Measurements from ENCODE around the gene SCGB3A1.

SCGB3A1 gene

GRCh38 chr5:180629831-180630382 lies 38.6 kb upstream of the SCGB3A1 start:
- DNase-seq (ENCODE audit: low spot score in 2 of 2) (no peak), ATAC-seq (replicated peaks; ENCODE audit: extremely low read depth, poor library complexity, severe bottlenecking) (no peak)
- Mint-ChIP-seq H3K4me3 (no peak overlapping the region), H3K27ac (ENCODE audit: low read depth) (no peak overlapping the region), H3K36me3 (ENCODE audit: insufficient read depth) (peaks cover 1% of the 10 kb centered on the region), H3K9me3 (no peaks in the 10 kb centered on the region), H3K27me3 (no peaks in the 10 kb centered on the region), H3K4me1 (peaks cover 4% of the 10 kb centered on the region)

GRCh38 chr5:180628827-180629750 lies 37.8 kb upstream of the SCGB3A1 start:
- DNase-seq (ENCODE audit: low spot score in 2 of 2), result no peak
- ATAC-seq (replicated peaks; ENCODE audit: extremely low read depth, poor library complexity, severe bottlenecking), result no peak
- H3K9me3 Mint-ChIP-seq, result no peaks in the 10 kb centered on the region
- no peak overlapping the region for H3K4me3 Mint-ChIP-seq
- peaks cover 9% of the 10 kb centered on the region for H3K4me1 Mint-ChIP-seq
- H3K36me3 Mint-ChIP-seq (ENCODE audit: insufficient read depth), result peaks cover 1% of the 10 kb centered on the region
- H3K27ac Mint-ChIP-seq (ENCODE audit: low read depth), result no peak overlapping the region
- H3K27me3 Mint-ChIP-seq, result no peaks in the 10 kb centered on the region

- no peaks in the 10 kb centered on the region for H3K27me3 Mint-ChIP-seq
- H3K9me3 Mint-ChIP-seq, result no peaks in the 10 kb centered on the region
- H3K4me3 Mint-ChIP-seq, result no peak overlapping the region
- no peak for ATAC-seq (replicated peaks; ENCODE audit: extremely low read depth, poor library complexity, severe bottlenecking)
- peaks cover 15% of the 10 kb centered on the region for H3K4me1 Mint-ChIP-seq
- DNase-seq (ENCODE audit: low spot score in 2 of 2), result no peak
- H3K27ac Mint-ChIP-seq (ENCODE audit: low read depth), result no peak overlapping the region
- peaks cover 1% of the 10 kb centered on the region for H3K36me3 Mint-ChIP-seq (ENCODE audit: insufficient read depth)
These were observed 36.9 kb upstream of the SCGB3A1 start for GRCh38 chr5:180628211-180628610.

GRCh38 chr5:180627386-180628120 lies 36.3 kb upstream of the SCGB3A1 start:
- no peak for DNase-seq (ENCODE audit: low spot score in 2 of 2)
- no peak overlapping the region for H3K27ac Mint-ChIP-seq (ENCODE audit: low read depth)

GRCh38 chr5:180626661-180627385 lies 35.5 kb upstream of the SCGB3A1 start:
- H3K36me3 Mint-ChIP-seq (ENCODE audit: insufficient read depth), result peaks cover 1% of the 10 kb centered on the region
- DNase-seq (ENCODE audit: low spot score in 2 of 2) (no peak), ATAC-seq (replicated peaks; ENCODE audit: extremely low read depth, poor library complexity, severe bottlenecking) (no peak)
- peaks cover 15% of the 10 kb centered on the region for H3K4me1 Mint-ChIP-seq
- no peaks in the 10 kb centered on the region for H3K9me3 Mint-ChIP-seq
- no peaks in the 10 kb centered on the region for H3K27me3 Mint-ChIP-seq
- H3K4me3 Mint-ChIP-seq, result no peak overlapping the region
- no peak overlapping the region for H3K27ac Mint-ChIP-seq (ENCODE audit: low read depth)

More at GRCh38 chr5:180627386-180628120, 36.3 kb upstream of the SCGB3A1 start:
- Mint-ChIP-seq H3K4me3 (no peak overlapping the region), H3K4me1 (peaks cover 15% of the 10 kb centered on the region), H3K36me3 (ENCODE audit: insufficient read depth) (peaks cover 1% of the 10 kb centered on the region), H3K9me3 (no peaks in the 10 kb centered on the region), H3K27me3 (no peaks in the 10 kb centered on the region)
- no peak for ATAC-seq (replicated peaks; ENCODE audit: extremely low read depth, poor library complexity, severe bottlenecking)

GRCh38 chr5:180625791-180626660 lies 34.7 kb upstream of the SCGB3A1 start:
- H3K27me3 Mint-ChIP-seq, result no peaks in the 10 kb centered on the region
- H3K4me1 Mint-ChIP-seq, result peaks cover 15% of the 10 kb centered on the region
- H3K4me3 Mint-ChIP-seq, result no peak overlapping the region
- no peak overlapping the region for H3K27ac Mint-ChIP-seq (ENCODE audit: low read depth)
- ATAC-seq (replicated peaks; ENCODE audit: extremely low read depth, poor library complexity, severe bottlenecking) (no peak), DNase-seq (ENCODE audit: low spot score in 2 of 2) (no peak)
- no peaks in the 10 kb centered on the region for H3K9me3 Mint-ChIP-seq
- peaks cover 3% of the 10 kb centered on the region for H3K36me3 Mint-ChIP-seq (ENCODE audit: insufficient read depth)

GRCh38 chr5:180625125-180625790 lies 34.0 kb upstream of the SCGB3A1 start:
- peak overlapping the region; percentile 75 for H3K27ac Mint-ChIP-seq (ENCODE audit: low read depth)

GRCh38 chr5:180624587-180624986 lies 33.3 kb upstream of the SCGB3A1 start:
- no peak for ATAC-seq (replicated peaks; ENCODE audit: extremely low read depth, poor library complexity, severe bottlenecking)
- Mint-ChIP-seq H3K27ac (ENCODE audit: low read depth) (no peak overlapping the region), H3K36me3 (ENCODE audit: insufficient read depth) (peaks cover 2% of the 10 kb centered on the region), H3K27me3 (no peaks in the 10 kb centered on the region), H3K9me3 (no peaks in the 10 kb centered on the region), H3K4me1 (peaks cover 15% of the 10 kb centered on the region), H3K4me3 (no peak overlapping the region)
- DNase-seq (ENCODE audit: low spot score in 2 of 2), result no peak

More at GRCh38 chr5:180625125-180625790, 34.0 kb upstream of the SCGB3A1 start:
- Mint-ChIP-seq H3K9me3 (no peaks in the 10 kb centered on the region), H3K36me3 (ENCODE audit: insufficient read depth) (peaks cover 3% of the 10 kb centered on the region), H3K27me3 (no peaks in the 10 kb centered on the region), H3K4me3 (no peak overlapping the region), H3K4me1 (peaks cover 15% of the 10 kb centered on the region)
- no peak for DNase-seq (ENCODE audit: low spot score in 2 of 2)
- no peak for ATAC-seq (replicated peaks; ENCODE audit: extremely low read depth, poor library complexity, severe bottlenecking)

GRCh38 chr5:180623844-180624243 lies 32.5 kb upstream of the SCGB3A1 start:
- peaks cover 15% of the 10 kb centered on the region for H3K4me1 Mint-ChIP-seq
- no peak overlapping the region for H3K27ac Mint-ChIP-seq (ENCODE audit: low read depth)

GRCh38 chr5:180623411-180623834 lies 32.1 kb upstream of the SCGB3A1 start:
- H3K36me3 Mint-ChIP-seq (ENCODE audit: insufficient read depth), result peaks cover 3% of the 10 kb centered on the region
- no peak overlapping the region for H3K27ac Mint-ChIP-seq (ENCODE audit: low read depth)
- no peaks in the 10 kb centered on the region for H3K9me3 Mint-ChIP-seq
- H3K27me3 Mint-ChIP-seq, result no peaks in the 10 kb centered on the region
- H3K4me1 Mint-ChIP-seq, result peaks cover 15% of the 10 kb centered on the region
- ATAC-seq (replicated peaks; ENCODE audit: extremely low read depth, poor library complexity, severe bottlenecking), result no peak
- H3K4me3 Mint-ChIP-seq, result no peak overlapping the region
- DNase-seq (ENCODE audit: low spot score in 2 of 2), result no peak

More at GRCh38 chr5:180623844-180624243, 32.5 kb upstream of the SCGB3A1 start:
- Mint-ChIP-seq H3K9me3 (no peaks in the 10 kb centered on the region), H3K4me3 (no peak overlapping the region), H3K27me3 (no peaks in the 10 kb centered on the region), H3K36me3 (ENCODE audit: insufficient read depth) (peaks cover 3% of the 10 kb centered on the region)
- DNase-seq (ENCODE audit: low spot score in 2 of 2) (no peak), ATAC-seq (replicated peaks; ENCODE audit: extremely low read depth, poor library complexity, severe bottlenecking) (no peak)

GRCh38 chr5:180622910-180623309 lies 31.6 kb upstream of the SCGB3A1 start:
- ATAC-seq (replicated peaks; ENCODE audit: extremely low read depth, poor library complexity, severe bottlenecking), result no peak
- H3K36me3 Mint-ChIP-seq (ENCODE audit: insufficient read depth), result peaks cover 3% of the 10 kb centered on the region
- no peak for DNase-seq (ENCODE audit: low spot score in 2 of 2)
- no peak overlapping the region for H3K27ac Mint-ChIP-seq (ENCODE audit: low read depth)
- no peaks in the 10 kb centered on the region for H3K9me3 Mint-ChIP-seq
- no peak overlapping the region for H3K4me3 Mint-ChIP-seq
- H3K27me3 Mint-ChIP-seq, result no peaks in the 10 kb centered on the region
- H3K4me1 Mint-ChIP-seq, result peaks cover 15% of the 10 kb centered on the region
